IMR-90 (cell line): Measurements from ENCODE around the gene THPO. TPM values are rescaled to one million over a fixed set of nuclear protein-coding genes. Genes with fewer than 3 reads are reported as not detected.

ENCODE experiments used
- ATAC-seq: fragments of 200-7000 bp; cut with Tn5 transposase; 2 replicates; pipeline ENCODE4 v1.9.1; 2020; ENCODE audit warnings: low read depth, mild to moderate bottlenecking, moderate library complexity
- BruUV-seq: library from RNA; stranded (reverse); fragments of 400-500 nt; replicated peaks from 2 replicates; lab custom pipeline; 2021; lab: Mats Ljungman, UMichigan
- CTCF ChIA-PET: fragments of 300-600 bp; formaldehyde crosslinking; extraction: SDS; loops from one replicate; lab custom pipeline; 2021; ENCODE audit warnings: antibody characterized with exemption; lab: Yijun Ruan, JAX
- POLR2A ChIA-PET: fragments of 300-600 bp; sonication (Branson Sonifier 250); formaldehyde crosslinking; loops from one replicate; lab custom pipeline; 2022; ENCODE audit warnings: antibody characterized with exemption; ENCODE audit not compliant: unreplicated experiment; lab: Charles Lee
- DNase-seq: peaks from one replicate; pipeline ENCODE4 v3.0.0; 2013
- H2AFZ ChIP-seq: replicated peaks from 2 replicates; pipeline ENCODE3; 2013; ENCODE audit warnings: low read length, mild to moderate bottlenecking; ENCODE audit not compliant: poor library complexity
- H2AK5ac ChIP-seq: 2 replicates; pipeline ENCODE4 v1.6.1; 2013; ENCODE audit warnings: low read depth, low read length, inconsistent platforms
- H2AK9ac ChIP-seq: replicated peaks from 2 replicates; pipeline ENCODE3; 2013; ENCODE audit warnings: mild to moderate bottlenecking, low read depth, low read length, moderate library complexity; ENCODE audit not compliant: poor library complexity
- H2BK120ac ChIP-seq: 2 replicates; pipeline ENCODE4 v1.6.1; 2013; ENCODE audit warnings: low read depth, low read length, inconsistent platforms
- H2BK15ac ChIP-seq: 3 replicates; pipeline ENCODE4 v1.6.1; 2013; ENCODE audit warnings: low read depth, low read length, inconsistent platforms
- H2BK20ac ChIP-seq: 2 replicates; pipeline ENCODE4 v1.6.1; 2013; ENCODE audit warnings: low read depth, mild to moderate bottlenecking, inconsistent platforms, low read length, moderate library complexity
- H2BK5ac ChIP-seq: 2 replicates; pipeline ENCODE4 v1.6.1; 2013; ENCODE audit warnings: mild to moderate bottlenecking, low read depth, low read length, inconsistent platforms; ENCODE audit not compliant: poor library complexity, severe bottlenecking
- H3K14ac ChIP-seq: replicated peaks from 2 replicates; pipeline ENCODE4 v1.6.1; 2013; ENCODE audit warnings: low read depth, low read length, inconsistent platforms
- H3K18ac ChIP-seq: 2 replicates; pipeline ENCODE4 v1.6.1; 2013; ENCODE audit warnings: low read depth, low read length, control low read depth
- H3K23ac ChIP-seq: 2 replicates; pipeline ENCODE4 v1.6.1; 2013; ENCODE audit warnings: low read depth, low read length, inconsistent platforms
- H3K27ac ChIP-seq: 2 replicates; pipeline ENCODE4 v1.5.1; 2013; ENCODE audit warnings: mild to moderate bottlenecking, control low read depth, low read length; ENCODE audit not compliant: insufficient read depth
- H3K27me3 ChIP-seq: 2 replicates; pipeline ENCODE4 v1.6.1; 2013; ENCODE audit warnings: low read length; ENCODE audit not compliant: control insufficient read depth, insufficient read depth
- H3K36me3 ChIP-seq: 2 replicates; pipeline ENCODE4 v1.6.1; 2013; ENCODE audit warnings: low read length, mixed read lengths; ENCODE audit not compliant: control insufficient read depth, insufficient read depth
- H3K4ac ChIP-seq: 2 replicates; pipeline ENCODE4 v1.6.1; 2013; ENCODE audit warnings: low read depth, low read length, inconsistent platforms
- H3K4me1 ChIP-seq: 2 replicates; pipeline ENCODE4 v1.6.1; 2013; ENCODE audit warnings: low read length, mixed read lengths; ENCODE audit not compliant: control insufficient read depth, insufficient read depth
- H3K4me2 ChIP-seq: 2 replicates; pipeline ENCODE4 v1.6.1; 2013; ENCODE audit warnings: low read depth, mild to moderate bottlenecking, control low read depth, low read length, moderate library complexity
- H3K4me3 ChIP-seq: 2 replicates; pipeline ENCODE4 v1.5.1; 2013; ENCODE audit warnings: low read depth, mild to moderate bottlenecking, control low read depth, low read length, moderate library complexity; ENCODE audit not compliant: insufficient read depth
- H3K56ac ChIP-seq: 2 replicates; pipeline ENCODE4 v1.6.1; 2013; ENCODE audit warnings: low read length, inconsistent platforms; ENCODE audit not compliant: insufficient read depth; ENCODE audit errors: extremely low read depth
- H3K79me1 ChIP-seq, 2 experiments: 2 replicates each; pipeline ENCODE4 v1.6.1; 2013; ENCODE audit warnings: low read length in 2 of 2, inconsistent platforms in 1 of 2, low read depth in 1 of 2
- H3K9ac ChIP-seq: 2 replicates; pipeline ENCODE4 v1.6.1; 2013; ENCODE audit warnings: low read depth, low read length, control low read depth
- H3K9me1 ChIP-seq: 2 replicates; pipeline ENCODE4 v1.6.1; 2013; ENCODE audit warnings: low read length, inconsistent platforms; ENCODE audit not compliant: insufficient read depth
- H3K9me3 ChIP-seq: 2 replicates; pipeline ENCODE4 v1.6.1; 2013; ENCODE audit warnings: low read length; ENCODE audit not compliant: control insufficient read depth, insufficient read depth
- H4K20me1 ChIP-seq: 2 replicates; pipeline ENCODE4 v1.6.1; 2013; ENCODE audit warnings: low read length, inconsistent platforms; ENCODE audit not compliant: insufficient read depth
- H4K5ac ChIP-seq: 2 replicates; pipeline ENCODE4 v1.6.1; 2013; ENCODE audit warnings: mild to moderate bottlenecking, low read depth, low read length, control low read depth
- H4K8ac ChIP-seq, 2 experiments: 2 replicates each; pipeline ENCODE4 v1.6.1; 2013; ENCODE audit warnings: low read depth in 2 of 2, low read length in 2 of 2, control low read depth in 1 of 2, inconsistent platforms in 1 of 2
- H4K91ac ChIP-seq: 2 replicates; pipeline ENCODE4 v1.6.1; 2013; ENCODE audit warnings: low read depth, low read length, inconsistent platforms; ENCODE audit not compliant: insufficient read depth
- CEBPB ChIP-seq: IDR thresholded peaks from 2 replicates; pipeline ENCODE4 v1.6.1; 2012; ENCODE audit warnings: low read depth, low read length, improper control_type of control experiment
- CTCF ChIP-seq: conservative IDR thresholded peaks from 2 replicates; pipeline ENCODE4 v1.5.1; 2012; ENCODE audit warnings: mild to moderate bottlenecking, low read depth, low read length, improper control_type of control experiment
- FOS ChIP-seq: fragments of 150-350 bp; IDR thresholded peaks from 2 replicates; pipeline ENCODE4 v1.6.1; 2016; ENCODE audit warnings: low read depth, low read length
- MAZ ChIP-seq: IDR thresholded peaks from 2 replicates; pipeline ENCODE4 v1.6.1; 2012; ENCODE audit warnings: low read depth, mild to moderate bottlenecking, low read length, improper control_type of control experiment, moderate library complexity, borderline replicate concordance
- NFE2L2 ChIP-seq: fragments of 150-350 bp; IDR thresholded peaks from 2 replicates; pipeline ENCODE4 v1.6.1; 2016; ENCODE audit warnings: low read depth, mild to moderate bottlenecking, low read length
- RAD21 ChIP-seq: IDR thresholded peaks from 2 replicates; pipeline ENCODE4 v1.6.1; 2012; ENCODE audit warnings: low read length, improper control_type of control experiment
- USF2 ChIP-seq: fragments of 150-350 bp; IDR thresholded peaks from 2 replicates; pipeline ENCODE4 v1.6.1; 2017; ENCODE audit warnings: mild to moderate bottlenecking, antibody characterized with exemption, low read length, low read depth
- WGBS, 2 experiments: methylation state at CpG; one replicate each; pipeline versions ENCODE4 v1.1.5 to v1.1.7; 2013; ENCODE audit warnings: missing lambda C conversion rate in 2 of 2; ENCODE audit not compliant: insufficient read length in 1 of 2; ENCODE audit errors: extremely low coverage in 2 of 2; 5-methylcytosine and 5-hydroxymethylcytosine counted together
- dilution Hi-C: fragments of 300-500 bp; cut with HindIII; formaldehyde crosslinking; loops from one replicate; pipeline ENCODE4 v1.14.3; 2018; ENCODE audit warnings: low sequenced_read_pairs; ENCODE audit not compliant: unreplicated experiment
- in situ Hi-C: fragments of 300-500 bp; cut with MboI; formaldehyde crosslinking; loops from 3 replicates; pipeline ENCODE4 v1.14.3; 2019; ENCODE audit warnings: low sequenced_read_pairs, inconsistent platforms, mixed read lengths
- intact Hi-C: fragments of 100-400 bp; cut with micrococcal nuclease; formaldehyde crosslinking; loops from 2 replicates; pipeline ENCODE4 v1.10.0; 2022
- polyA plus RNA-seq, 3 experiments: library from polyadenylated mRNA; depleted of rRNA; stranded (reverse); fragments of >200 nt; gene quantifications; 2 replicates each; pipeline ENCODE4 v1.2.3, GENCODE V29; 2012; ENCODE audit warnings: low replicate concordance in 1 of 3
- total RNA-seq: library from RNA; depleted of rRNA; stranded (reverse); fragments of >200 nt; gene quantifications from 2 replicates; pipeline ENCODE4 v1.2.3, GENCODE V29; 2012

THPO gene
- total and polyA plus RNA-seq, 2 of the 4 experiments (the other 2 are of a cell fraction), result not detected

- Histone ChIP-seq H4K5ac (no peak overlapping the region), H3K4me3 (no peak overlapping the region), H3K27me3 (peaks cover 30% of the 10 kb centered on the region), H3K56ac (no peak overlapping the region), H3K4me2 (no peak overlapping the region), H3K9ac (no peak overlapping the region), H4K20me1 (no peaks in the 10 kb centered on the region), H2AK5ac (no peak overlapping the region), H3K23ac (no peak overlapping the region), H3K9me1 (no peaks in the 10 kb centered on the region), H3K18ac (no peak overlapping the region), H2BK5ac (peak overlapping the region; percentile 86), H3K14ac (no peak overlapping the region), H3K79me1 (no peaks in the 10 kb centered on the region), H3K36me3 (no peaks in the 10 kb centered on the region), H4K91ac (no peak overlapping the region), H3K9me3 (peaks cover 3% of the 10 kb centered on the region; the same call in 1 of the 2 replicates), H2BK120ac (no peak overlapping the region), H3K27ac (no peak overlapping the region), H2AFZ (no peak overlapping the region), H3K4me1 (no peaks in the 10 kb centered on the region), H2AK9ac (no peak overlapping the region), H4K8ac (no peak overlapping the region), H2BK20ac (no peak overlapping the region), H3K4ac (no peak overlapping the region), H2BK15ac (no peak overlapping the region)
- WGBS, 2 experiments, result 94% methylated on average over 3 of the region's 16 CpGs; no CpG with 5 or more reads in 1 of the 2 experiments
- ATAC-seq (no peak), DNase-seq (no peak)
- ChIA-PET POLR2A (no interaction called here), CTCF (interaction anchor here (1.2 kb wide), 1 partner anchor 43 kb away, joined by 3 read pairs; no protein-coding TSS in a partner anchor)
- TF ChIP-seq FOS (no peak), USF2 (no peak), CTCF (no peak), MAZ (no peak), NFE2L2 (no peak), RAD21 (no peak), CEBPB (no peak)
- BruUV-seq, result no TSS peak
- dilution Hi-C loops (no loop called here), intact Hi-C loops (no loop called here), in situ Hi-C loops (no loop called here)
Measured at GRCh38 chr3:184414418-184415202, 36.6 kb upstream of the THPO start.
